Right cardiac atrium (tissue), 5 donors: ENCODE measurements around the gene PARL. TPM values are rescaled to one million over a fixed set of nuclear protein-coding genes. Genes with fewer than 3 reads are reported as not detected.

Experiments
- ATAC-seq, 2 donors: fragments of 200-7000 bp; cut with Tn5 transposase; one replicate each; pipeline versions ENCODE4 v1.8.0 to v1.9.1; 2020; ENCODE audit warnings: moderate library complexity in 2 of 2, mild to moderate bottlenecking in 1 of 2
- DNase-seq, 3 donors: peaks; one replicate each; pipeline ENCODE4 v3.0.0-alpha.2; 2020
- H3K27ac ChIP-seq: one replicate; pipeline ENCODE4 v1.5.1; 2013; ENCODE audit warnings: mild to moderate bottlenecking, low read length, control low read depth, moderate library complexity
- H3K27me3 ChIP-seq: one replicate; pipeline ENCODE4 v1.6.1; 2013; ENCODE audit not compliant: control insufficient read depth, insufficient read depth
- H3K4me1 ChIP-seq: one replicate; pipeline ENCODE4 v1.6.1; 2013; ENCODE audit warnings: low read length; ENCODE audit not compliant: control insufficient read depth, insufficient read depth
- H3K4me3 ChIP-seq: one replicate; pipeline ENCODE4 v1.5.1; 2013; ENCODE audit warnings: low read length, control low read depth
- H3K9me3 ChIP-seq: one replicate; pipeline ENCODE4 v1.6.1; 2013; ENCODE audit warnings: low read length; ENCODE audit not compliant: control insufficient read depth
- WGBS: extraction: QIAGEN DNeasy Blood & Tissue Kit; methylation state at CpG from one replicate; pipeline ENCODE4 v1.1.7; 2013; 5-methylcytosine and 5-hydroxymethylcytosine counted together
- intact Hi-C, 4 donors: fragments of 100-400 bp; cut with DNase I; formaldehyde crosslinking; loops; one replicate each; pipeline versions ENCODE4 v1.11.0 to v1.14.0; 2022 to 2023
- long read RNA-seq, 4 donors: library from polyadenylated mRNA; unstranded; transcript quantifications; one replicate each; pipeline ENCODE4 v2.0.0, GENCODE V29; 2020 to 2021
- polyA plus RNA-seq: library from polyadenylated mRNA; stranded (reverse); fragments of 200-250 nt; gene quantifications from one replicate; pipeline ENCODE4 v1.2.3, GENCODE V29; 2013
- total RNA-seq, 4 donors: library from RNA; stranded (reverse); fragmentation: NEBNext Ultra II Directional; extraction: Animal tissue kit (Norgen Biotek cat#: 25700); gene quantifications; one replicate each; pipeline ENCODE4 v1.2.1, GENCODE V29; 2021
- donor health status: healthy with polysubstance abuse.
- donor health status: DM: no; HTN: yes; CAD: no.
- donor health status: DM: no; HTN: no; CAD: no.
- donor health status: DM: no; HTN: yes; CAD: no; lungs with severe emphysema.
- donor health status: DM: yes; HTN: yes; CAD: no.

PARL gene
- total RNA-seq (10 to 100 TPM; 53.6 to 82.2 (median 62.3) TPM), polyA plus RNA-seq (62.0 TPM)
- long read RNA-seq, donor 1, transcript PARL-201 (9 exons, 1,240 nt) = minor isoform, 8 of 70 reads
- long read RNA-seq, donor 1, transcript PARL-202 (10 exons, 1,414 nt) = major isoform, 54 of 70 reads
- long read RNA-seq, donor 1, partial matches to known transcripts = 0 of 70 reads
- long read RNA-seq, donor 1, other reads (novel, unspliced or antisense) = 6 of 70 reads
- long read RNA-seq, donor 2, transcript PARL-202 (10 exons, 1,414 nt) = major isoform, 20 of 26 reads
- long read RNA-seq, donor 2, partial matches to known transcripts = 1 of 26 reads
- long read RNA-seq, donor 2, other reads (novel, unspliced or antisense) = 4 of 26 reads
- long read RNA-seq, donor 3, transcript PARL-202 (10 exons, 1,414 nt) = major isoform, 138 of 177 reads
- long read RNA-seq, donor 3, transcript PARL-205 (10 exons, 1,347 nt) = minor isoform, 9 of 177 reads
- long read RNA-seq, donor 3, transcript PARL-201 (9 exons, 1,240 nt) = minor isoform, 11 of 177 reads
- long read RNA-seq, donor 3, partial matches to known transcripts = 1 of 177 reads
- long read RNA-seq, donor 3, other reads (novel, unspliced or antisense) = 16 of 177 reads
- long read RNA-seq, donor 4, transcript PARL-202 (10 exons, 1,414 nt) = major isoform, 14 of 19 reads
- long read RNA-seq, donor 4, partial matches to known transcripts = 0 of 19 reads
- long read RNA-seq, donor 4, other reads (novel, unspliced or antisense) = 2 of 19 reads

DNA sequence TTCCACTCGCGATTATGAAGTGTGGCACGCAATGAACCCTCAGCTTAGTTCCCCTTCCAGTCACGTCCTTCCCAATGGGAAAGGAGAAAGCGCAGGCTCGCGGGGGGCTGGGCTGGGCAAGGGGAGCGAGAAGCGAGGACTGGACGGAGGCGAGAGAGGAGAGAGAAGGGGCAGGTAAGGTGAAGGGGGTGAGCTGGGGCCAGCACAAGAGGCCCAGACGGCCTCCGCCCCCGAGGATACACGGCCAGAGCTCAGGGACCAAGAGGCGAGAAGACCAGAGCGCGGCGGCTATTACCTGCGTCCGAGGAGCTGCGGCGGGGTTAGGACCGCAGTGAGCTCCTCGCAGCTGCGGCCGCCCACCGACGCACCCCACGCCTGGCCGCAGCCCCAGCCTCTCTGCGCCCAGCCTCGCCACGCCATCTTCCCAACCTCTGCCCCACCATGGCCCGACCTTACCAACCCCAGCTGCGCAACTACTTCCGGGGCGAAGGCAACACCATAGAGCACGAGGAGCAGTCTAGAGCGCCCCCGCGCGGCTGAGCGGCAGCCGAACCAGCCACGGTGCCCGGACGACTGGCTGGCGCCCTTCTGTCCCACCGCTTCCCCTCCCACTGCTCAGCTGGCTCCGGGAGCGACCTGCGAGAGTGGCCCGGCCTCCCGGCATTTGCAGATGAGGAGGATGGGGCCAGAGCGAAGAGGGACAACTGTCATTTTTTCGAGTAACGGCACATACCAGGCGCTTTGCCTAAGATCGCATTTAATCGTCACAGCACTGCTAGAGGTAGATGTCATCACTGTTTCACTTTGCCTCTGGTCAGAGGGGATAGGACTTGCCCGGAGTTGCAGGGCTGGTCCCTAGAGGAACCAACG lies at the start of gene PARL:
Gene PARL (minus strand): TSS at position 454 of the 870 bp plus-strand sequence. CDS start 34 bp downstream, at position 420.
- DNase-seq (peak; percentile 97 to 99 (median 98)), ATAC-seq (peak; percentile 100)
- Histone ChIP-seq H3K4me3 (peak within 1 kb of the TSS; percentile 71), H3K9me3 (no peaks in the 10 kb centered on the region), H3K27ac (peak within 1 kb of the TSS; percentile 26), H3K27me3 (no peaks in the 10 kb centered on the region), H3K4me1 (no peaks in the 10 kb centered on the region)
- intact Hi-C loops = loop anchor here in 1 of 4 donors (10.0 kb wide), 1 partner anchor 130 kb away; the partner anchor contains the start of gene ABCC5
- under 1% methylated on average over 63 of the region's 63 CpGs for WGBS

DNA sequence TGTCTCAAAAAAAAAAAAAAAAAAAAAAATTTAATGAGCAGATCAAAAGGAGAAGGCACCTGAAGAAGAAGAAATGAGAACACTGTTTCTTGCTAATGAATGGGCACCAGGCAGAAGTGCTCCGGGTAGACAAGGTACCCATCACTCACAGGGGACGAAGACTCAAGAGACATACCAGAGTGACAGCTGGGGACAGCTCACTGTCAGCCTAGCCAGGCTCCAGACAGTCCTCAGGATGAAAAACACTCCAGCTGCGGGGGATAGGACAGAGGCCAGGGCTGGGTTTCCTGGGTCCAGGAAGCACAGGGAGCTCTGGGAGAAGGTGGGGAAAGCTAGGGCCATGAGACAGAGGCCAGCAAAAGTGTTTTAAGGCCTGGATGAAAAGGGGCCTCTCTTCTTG lies 48.5 kb upstream of the PARL start:
- H3K4me3 ChIP-seq = no peak overlapping the region
- H3K27me3 ChIP-seq = no peaks in the 10 kb centered on the region
- ATAC-seq (peak; percentile 58 to 80), DNase-seq (no peak)
- no peaks in the 10 kb centered on the region for H3K9me3 ChIP-seq
- peak overlapping the region; percentile 42 for H3K27ac ChIP-seq
- H3K4me1 ChIP-seq = peaks cover 3% of the 10 kb centered on the region
- intact Hi-C loops = no loop called here
- 59% methylated on average over 3 of the region's 3 CpGs for WGBS

DNA sequence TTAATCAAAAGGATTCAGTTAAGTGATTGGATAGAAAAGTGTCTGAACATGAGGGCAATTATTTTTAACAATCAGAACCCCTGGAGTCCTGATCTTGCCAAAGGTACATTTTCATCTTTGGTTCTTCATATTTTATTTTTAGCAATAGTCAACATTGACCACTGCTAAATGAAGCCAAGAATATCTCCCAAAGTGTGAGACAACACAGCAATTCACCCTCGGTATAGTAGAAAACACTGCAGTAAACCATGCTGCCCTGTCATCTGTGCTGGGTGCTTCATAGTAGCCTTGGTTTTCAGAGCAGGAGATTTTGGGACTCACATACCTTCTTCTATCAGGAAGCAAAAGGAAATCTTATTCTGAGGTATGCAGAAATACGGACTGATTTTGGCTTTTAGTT lies 47.2 kb upstream of the PARL start:
- ATAC-seq (peak; percentile 42 to 76), DNase-seq (no peak)
- intact Hi-C loops = no loop called here
- no peaks in the 10 kb centered on the region for H3K9me3 ChIP-seq
- peaks cover 3% of the 10 kb centered on the region for H3K4me1 ChIP-seq
- no peaks in the 10 kb centered on the region for H3K27me3 ChIP-seq
- 49% methylated on average over 2 of the region's 2 CpGs for WGBS
- no peak overlapping the region for H3K27ac ChIP-seq
- no peak overlapping the region for H3K4me3 ChIP-seq

DNA sequence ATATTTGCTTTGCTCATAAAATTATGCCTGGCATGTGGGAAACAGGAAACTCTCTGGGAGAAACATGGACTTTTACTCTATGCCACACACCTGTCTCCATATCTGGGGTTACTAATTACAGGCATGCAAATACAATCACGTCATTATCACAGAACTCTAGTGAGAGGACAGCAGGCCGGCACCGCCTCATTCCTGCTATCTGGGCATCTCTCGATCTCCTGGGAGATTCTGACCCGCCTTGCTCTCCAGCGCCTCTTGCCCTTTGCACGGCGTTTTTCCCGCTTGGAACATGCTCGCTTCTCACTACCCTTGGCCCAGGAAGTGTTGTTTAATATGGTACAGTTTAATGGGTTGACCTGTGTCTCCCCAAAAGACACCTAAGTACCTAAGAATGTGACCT lies 45.4 kb upstream of the PARL start:
- H3K4me1 ChIP-seq = peaks cover 3% of the 10 kb centered on the region
- intact Hi-C loops = no loop called here
- DNase-seq = no peak
- no peak for ATAC-seq
- WGBS = 92% methylated on average over 10 of the region's 10 CpGs
- no peaks in the 10 kb centered on the region for H3K9me3 ChIP-seq
- no peak overlapping the region for H3K4me3 ChIP-seq
- no peaks in the 10 kb centered on the region for H3K27me3 ChIP-seq
- H3K27ac ChIP-seq = no peak overlapping the region

GRCh38 chr3:183927059-183927458 lies 42.4 kb upstream of the PARL start:
- H3K27me3 ChIP-seq = no peaks in the 10 kb centered on the region
- no peak for ATAC-seq
- H3K4me1 ChIP-seq = no peaks in the 10 kb centered on the region
- DNase-seq = no peak
- no peaks in the 10 kb centered on the region for H3K9me3 ChIP-seq
- over 99% methylated on average over 3 of the region's 3 CpGs for WGBS
- H3K27ac ChIP-seq = no peak overlapping the region
- H3K4me3 ChIP-seq = no peak overlapping the region
- intact Hi-C loops = no loop called here

GRCh38 chr3:183924956-183925355 lies 40.3 kb upstream of the PARL start:
- H3K9me3 ChIP-seq = no peaks in the 10 kb centered on the region
- no peaks in the 10 kb centered on the region for H3K27me3 ChIP-seq
- intact Hi-C loops = no loop called here
- no peak overlapping the region for H3K27ac ChIP-seq
- 95% methylated on average over 7 of the region's 7 CpGs for WGBS
- no peaks in the 10 kb centered on the region for H3K4me1 ChIP-seq
- ATAC-seq (no peak), DNase-seq (no peak)
- no peak overlapping the region for H3K4me3 ChIP-seq

- intact Hi-C loops = no loop called here
- DNase-seq (no peak), ATAC-seq (no peak)
- Histone ChIP-seq H3K9me3 (no peaks in the 10 kb centered on the region), H3K27me3 (no peaks in the 10 kb centered on the region), H3K4me3 (no peak overlapping the region), H3K4me1 (no peaks in the 10 kb centered on the region), H3K27ac (no peak overlapping the region)
- WGBS = 95% methylated on average over 3 of the region's 3 CpGs
These were observed 39.9 kb upstream of the PARL start for GRCh38 chr3:183924543-183924942.

DNA sequence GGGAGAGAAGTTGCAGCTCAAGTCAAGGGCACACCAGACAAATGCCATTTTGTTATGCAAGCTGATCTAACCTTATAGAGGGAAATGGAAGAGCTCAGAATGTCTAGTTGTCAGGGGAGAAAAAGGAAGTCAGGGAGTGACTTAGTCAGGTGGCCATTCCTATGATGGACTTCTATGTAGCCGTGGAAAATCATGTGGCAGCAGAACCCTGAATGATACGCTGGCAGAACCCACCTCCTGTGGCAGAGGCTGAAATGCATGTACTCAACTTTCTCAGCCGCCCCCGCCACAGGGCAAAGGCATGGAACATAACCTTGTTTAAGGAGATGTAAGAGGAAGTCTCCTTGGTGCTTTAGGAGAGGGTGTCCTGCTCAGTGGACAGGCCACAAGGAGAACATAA lies 37.7 kb upstream of the PARL start:
- Histone ChIP-seq H3K4me3 (no peak overlapping the region), H3K27me3 (no peaks in the 10 kb centered on the region), H3K27ac (no peak overlapping the region), H3K9me3 (no peaks in the 10 kb centered on the region), H3K4me1 (no peaks in the 10 kb centered on the region)
- intact Hi-C loops = no loop called here
- WGBS = 97% methylated on average over 4 of the region's 4 CpGs
- DNase-seq (no peak), ATAC-seq (no peak)

GRCh38 chr3:183921096-183921495 lies 36.4 kb upstream of the PARL start:
- ATAC-seq = no peak
- 93% methylated on average over 15 of the region's 15 CpGs for WGBS
- intact Hi-C loops = no loop called here
- H3K27me3 ChIP-seq = no peaks in the 10 kb centered on the region
- H3K27ac ChIP-seq = no peak overlapping the region
- H3K4me1 ChIP-seq = no peaks in the 10 kb centered on the region
- DNase-seq = no peak
- H3K9me3 ChIP-seq = no peaks in the 10 kb centered on the region
- H3K4me3 ChIP-seq = no peak overlapping the region

- no peak for ATAC-seq
These were observed 35.7 kb upstream of the PARL start for GRCh38 chr3:183920416-183920815.

More at GRCh38 chr3:183920416-183920815, 35.7 kb upstream of the PARL start:
- Histone ChIP-seq H3K4me1 (no peaks in the 10 kb centered on the region), H3K27ac (no peak overlapping the region), H3K27me3 (no peaks in the 10 kb centered on the region), H3K4me3 (no peak overlapping the region), H3K9me3 (no peaks in the 10 kb centered on the region)
- 90% methylated on average over 14 of the region's 14 CpGs for WGBS
- intact Hi-C loops = no loop called here
- no peak for DNase-seq
